Hematopoietic multipotent progenitor cell treated with erythropoietin and hydrocortisone succinate and interleukin-3 and kit ligand, for 15 days (in vitro differentiated cells): Measurements from ENCODE around the gene SOX11.

ENCODE experiments used
- DNase-seq: peaks from one replicate; pipeline ENCODE4 v3.0.0-alpha.2; 2015; ENCODE audit warnings: low spot score

Gene SOX11

GRCh38 chr2:5723791-5724735, 31.9 kb downstream of the SOX11 start:
- no peak for DNase-seq

GRCh38 chr2:5725072-5725471, 32.9 kb downstream of the SOX11 start:
- no peak for DNase-seq

GRCh38 chr2:5725794-5726463, 33.7 kb downstream of the SOX11 start:
- no peak for DNase-seq

- no peak for DNase-seq
Observed at GRCh38 chr2:5727235-5727634, 35.1 kb downstream of the SOX11 start.

- no peak for DNase-seq
Observed at GRCh38 chr2:5729416-5729815, 37.2 kb downstream of the SOX11 start.

GRCh38 chr2:5730386-5730785, 38.2 kb downstream of the SOX11 start:
- no peak for DNase-seq

- no peak for DNase-seq
Observed at GRCh38 chr2:5734859-5735520, 42.8 kb downstream of the SOX11 start.

- no peak for DNase-seq
Observed at GRCh38 chr2:5735521-5735861, 43.3 kb downstream of the SOX11 start.

- DNase-seq = no peak
Observed at GRCh38 chr2:5736050-5736449, 43.9 kb downstream of the SOX11 start.

GRCh38 chr2:5736886-5737285, 44.7 kb downstream of the SOX11 start:
- no peak for DNase-seq

GRCh38 chr2:5740053-5740452, 47.9 kb downstream of the SOX11 start:
- DNase-seq = no peak

GRCh38 chr2:5740817-5741216, 48.6 kb downstream of the SOX11 start:
- DNase-seq = no peak

- DNase-seq = no peak
Observed at GRCh38 chr2:5741242-5741641, 49.1 kb downstream of the SOX11 start.

- DNase-seq = no peak
Observed at GRCh38 chr2:5742126-5742525, 49.9 kb downstream of the SOX11 start.

GRCh38 chr2:5748391-5748790, 56.2 kb downstream of the SOX11 start:
- DNase-seq = no peak

GRCh38 chr2:5748946-5749345, 56.8 kb downstream of the SOX11 start:
- no peak for DNase-seq

- DNase-seq = no peak
Observed at GRCh38 chr2:5749347-5749746, 57.2 kb downstream of the SOX11 start.
